BJ (cell line): ENCODE results near the gene MEAK7. TPM values are rescaled to one million over a fixed set of nuclear protein-coding genes. Genes with fewer than 3 reads are reported as not detected.

Source experiments
- CTCF ChIA-PET: fragments of 350-600 bp; formaldehyde crosslinking; extraction: SDS; loops from one replicate; lab custom pipeline; 2021; ENCODE audit warnings: antibody characterized with exemption, inconsistent platforms; lab: Yijun Ruan, JAX
- POLR2A ChIA-PET: fragments of 300-600 bp; sonication (Branson Sonifier 250); formaldehyde crosslinking; extraction: SDS; loops from one replicate; lab custom pipeline; 2021; ENCODE audit warnings: antibody characterized with exemption; lab: Charles Lee
- DNase-seq: peaks from one replicate; pipeline ENCODE4 v3.0.0-alpha.2; 2011; ENCODE audit warnings: low read depth
- H3K27me3 ChIP-seq: 2 replicates; pipeline ENCODE4 v1.6.0; 2011; ENCODE audit warnings: low read length; ENCODE audit not compliant: control insufficient read depth, insufficient read depth
- H3K36me3 ChIP-seq: 2 replicates; pipeline ENCODE4 v1.5.1; 2011; ENCODE audit warnings: low read length; ENCODE audit not compliant: control insufficient read depth, insufficient read depth
- H3K4me3 ChIP-seq: 2 replicates; pipeline ENCODE4 v1.5.1; 2011; ENCODE audit warnings: low read depth, mild to moderate bottlenecking, control low read depth, low read length
- CTCF ChIP-seq: IDR thresholded peaks from 2 replicates; pipeline ENCODE4 v1.5.1; 2011; ENCODE audit warnings: low read depth, mild to moderate bottlenecking, control low read depth, inconsistent platforms, low read length, moderate library complexity; ENCODE audit not compliant: insufficient read depth
- polyA plus RNA-seq: library from polyadenylated mRNA; depleted of rRNA; stranded (reverse); fragments of >200 nt; gene quantifications from 2 replicates; pipeline ENCODE4 v1.2.3, GENCODE V29; 2011

The MEAK7 gene
- polyA plus RNA-seq, 1 experiment, result 41.2 TPM

- CTCF ChIA-PET, result interaction anchor here (0.9 to 3.7 kb wide), 4 partner anchors 9 to 209 kb away, joined by 3 to 15 read pairs (median 3); no protein-coding TSS in a partner anchor
Observed at GRCh38 chr16:84517366-84517765, 12.9 kb upstream of the MEAK7 start.

GRCh38 chr16:84514874-84515835 lies 10.7 kb upstream of the MEAK7 start:
- no peak for TF ChIP-seq CTCF
- POLR2A ChIA-PET, result no interaction called here
- Histone ChIP-seq H3K36me3 (no peaks in the 10 kb centered on the region), H3K4me3 (no peak overlapping the region), H3K27me3 (no peaks in the 10 kb centered on the region)
- DNase-seq, result no peak
- CTCF ChIA-PET, result interaction anchor here (0.6 to 13.2 kb wide), 5 partner anchors 83 to 456 kb away, joined by 3 to 169 read pairs (median 3); partner anchors contain the start of gene COTL1

More at GRCh38 chr16:84517366-84517765, 12.9 kb upstream of the MEAK7 start:
- POLR2A ChIA-PET, result no interaction called here
- Histone ChIP-seq H3K36me3 (no peaks in the 10 kb centered on the region), H3K4me3 (no peak overlapping the region), H3K27me3 (no peaks in the 10 kb centered on the region)
- no peak for DNase-seq
- TF ChIP-seq CTCF, result no peak

DNA sequence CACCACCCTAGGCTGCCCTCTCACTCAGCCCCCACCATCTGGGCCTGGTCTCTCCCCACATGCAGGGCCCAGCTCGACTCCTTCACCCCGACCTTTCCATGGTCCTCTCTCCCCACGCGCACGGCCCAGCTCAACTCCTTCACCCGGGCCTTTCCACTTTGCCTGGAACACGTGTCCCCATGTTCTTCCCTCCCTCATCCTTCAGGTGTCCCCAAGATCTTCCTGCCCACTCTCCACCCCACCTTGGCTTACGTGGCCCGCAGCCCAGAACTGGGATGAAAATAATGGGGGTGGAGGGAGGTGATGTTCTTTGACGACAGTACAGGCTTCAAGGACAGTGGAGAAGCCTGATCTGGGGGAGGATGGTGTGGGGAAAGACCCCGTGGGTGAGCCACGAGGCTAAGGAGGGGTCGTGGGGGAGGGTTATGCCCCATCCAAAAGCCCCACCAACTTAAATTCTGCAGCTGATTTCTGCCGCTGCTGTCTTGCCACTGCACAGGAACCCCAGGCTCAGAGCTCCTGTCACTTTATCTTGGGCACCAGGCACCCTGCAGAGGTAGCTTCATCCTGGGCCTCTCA lies 9.9 kb upstream of the MEAK7 start:
- Histone ChIP-seq H3K4me3 (no peak overlapping the region), H3K27me3 (no peaks in the 10 kb centered on the region), H3K36me3 (no peaks in the 10 kb centered on the region)
- no peak for DNase-seq
- POLR2A ChIA-PET, result no interaction called here
- no peak for TF ChIP-seq CTCF
- CTCF ChIA-PET, result interaction anchor here (0.6 to 13.2 kb wide), 4 partner anchors 83 to 457 kb away, joined by 3 to 169 read pairs (median 3); partner anchors contain the start of gene COTL1

- POLR2A ChIA-PET, result interaction anchor here (0.6 to 0.7 kb wide), 2 partner anchors 86 to 135 kb away, joined by 3 to 6 read pairs; partner anchors contain the start of gene KLHL36
- Histone ChIP-seq H3K27me3 (no peaks in the 10 kb centered on the region), H3K36me3 (no peaks in the 10 kb centered on the region), H3K4me3 (no peak overlapping the region)
- no peak for DNase-seq
- CTCF ChIA-PET, result interaction anchor here (1.1 to 13.2 kb wide), 3 partner anchors 84 to 213 kb away, joined by 3 to 169 read pairs (median 8); partner anchors contain the start of gene COTL1
- TF ChIP-seq CTCF, result no peak
Observed at GRCh38 chr16:84513666-84514065, 9.2 kb upstream of the MEAK7 start.
